ENCODE data around the gene KRTAP4-7. TPM values are rescaled to one million over a fixed set of nuclear protein-coding genes. Genes with fewer than 3 reads are reported as not detected.
"Not testable (repeated sequence)": the region's sequence is repeated elsewhere in the genome, so short reads cannot be mapped to it uniquely, and the experiment has no call there.

Gene KRTAP4-7
- total RNA-seq, 2 experiments from 2014 or later, result not detected

DNA sequence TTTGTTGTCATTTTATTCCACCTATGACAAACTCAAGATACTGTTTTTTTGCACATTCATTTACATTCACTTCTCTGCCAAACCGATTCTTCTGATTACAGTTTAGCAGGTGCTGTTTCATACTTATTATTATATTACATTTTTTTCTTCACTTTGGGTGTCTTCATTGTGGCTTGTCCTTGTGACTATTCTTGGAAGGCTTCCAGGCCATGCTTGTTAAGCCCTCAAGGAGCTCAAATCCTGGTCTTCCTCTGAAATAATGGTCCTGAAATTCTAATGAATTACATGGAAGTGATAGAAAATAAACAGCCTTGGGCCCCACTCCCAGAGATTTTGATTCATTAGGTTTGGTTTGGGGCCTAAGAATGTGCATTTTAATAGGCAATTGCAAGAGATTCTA, 19.6 kb upstream of the KRTAP4-7 start:
- no peaks in the 10 kb centered on the region for H4K20me1 ChIP-seq (ENCODE audit: insufficient read depth, low read length)
- no peaks in the 10 kb centered on the region for H3K79me2 ChIP-seq (ENCODE audit: insufficient read depth, low read depth, low read length)
- H3K27ac ChIP-seq (ENCODE audit: low read depth, low read length, poor library complexity, severe bottlenecking), result no peak overlapping the region
- H3K4me2 ChIP-seq (ENCODE audit: low read length), result no peak overlapping the region
- no peaks in the 10 kb centered on the region for H3K36me3 ChIP-seq (ENCODE audit: insufficient read depth, low read length)
- ChIA-PET POLR2A (no interaction called here), CTCF (ENCODE audit: unreplicated experiment) (no interaction called here)
- H3K4me1 ChIP-seq (ENCODE audit: insufficient read depth, low read length, poor library complexity, severe bottlenecking), result no peaks in the 10 kb centered on the region
- intact Hi-C loops (cut with micrococcal nuclease; ENCODE audit: unreplicated experiment), result no loop called here
- H2AFZ ChIP-seq (ENCODE audit: low read length), result no peak overlapping the region
- H3K9me3 ChIP-seq (ENCODE audit: low read length), result no peaks in the 10 kb centered on the region
- no peak for DNase-seq (ENCODE audit: low spot score)
- H3K4me3 ChIP-seq (ENCODE audit: low read depth, low read length, poor library complexity, severe bottlenecking), result no peak overlapping the region
- BruUV-seq (replicated peaks), result no TSS peak
- no peaks in the 10 kb centered on the region for H3K9me2 ChIP-seq (ENCODE audit: insufficient read depth, low read length)
- TF ChIP-seq, protein P1, sequence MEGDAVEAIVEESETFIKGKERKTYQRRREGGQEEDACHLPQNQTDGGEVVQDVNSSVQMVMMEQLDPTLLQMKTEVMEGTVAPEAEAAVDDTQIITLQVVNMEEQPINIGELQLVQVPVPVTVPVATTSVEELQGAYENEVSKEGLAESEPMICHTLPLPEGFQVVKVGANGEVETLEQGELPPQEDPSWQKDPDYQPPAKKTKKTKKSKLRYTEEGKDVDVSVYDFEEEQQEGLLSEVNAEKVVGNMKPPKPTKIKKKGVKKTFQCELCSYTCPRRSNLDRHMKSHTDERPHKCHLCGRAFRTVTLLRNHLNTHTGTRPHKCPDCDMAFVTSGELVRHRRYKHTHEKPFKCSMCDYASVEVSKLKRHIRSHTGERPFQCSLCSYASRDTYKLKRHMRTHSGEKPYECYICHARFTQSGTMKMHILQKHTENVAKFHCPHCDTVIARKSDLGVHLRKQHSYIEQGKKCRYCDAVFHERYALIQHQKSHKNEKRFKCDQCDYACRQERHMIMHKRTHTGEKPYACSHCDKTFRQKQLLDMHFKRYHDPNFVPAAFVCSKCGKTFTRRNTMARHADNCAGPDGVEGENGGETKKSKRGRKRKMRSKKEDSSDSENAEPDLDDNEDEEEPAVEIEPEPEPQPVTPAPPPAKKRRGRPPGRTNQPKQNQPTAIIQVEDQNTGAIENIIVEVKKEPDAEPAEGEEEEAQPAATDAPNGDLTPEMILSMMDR (conservative IDR thresholded peaks at IDR 0.05; ENCODE audit: low read length), result no peak

DNA sequence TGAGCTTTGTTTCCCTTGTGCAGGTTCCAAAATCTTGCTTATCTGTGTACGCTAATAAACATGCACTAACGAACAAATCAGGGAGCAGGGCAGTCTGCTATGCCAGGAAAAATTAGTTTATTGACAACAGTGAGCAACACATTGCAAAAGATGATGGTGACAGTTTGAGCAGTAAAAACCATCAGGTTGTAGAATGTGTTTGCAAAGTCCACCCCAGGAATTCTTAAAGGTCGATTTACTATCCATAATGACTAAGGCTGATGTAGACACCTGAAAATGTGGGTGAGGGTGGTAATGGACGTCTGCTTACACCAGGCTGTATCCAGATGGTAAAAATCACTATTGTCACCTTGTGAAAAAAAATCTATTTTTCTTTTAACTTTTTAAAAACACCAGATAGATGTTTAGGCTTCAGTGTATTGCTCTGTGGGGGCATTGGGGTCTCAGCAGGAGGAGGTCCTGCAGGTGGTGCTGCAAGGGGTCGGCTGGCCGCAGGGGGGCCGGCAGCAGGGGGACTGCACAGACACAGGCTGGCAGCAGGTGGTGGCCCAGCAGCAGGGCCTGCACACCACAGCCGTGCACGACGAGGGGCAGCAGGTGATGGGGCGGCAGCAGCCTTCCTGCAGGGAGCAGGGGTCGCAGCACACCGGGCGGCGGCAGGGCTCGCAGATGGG, 18.8 kb upstream of the KRTAP4-7 start:
- H3K36me3 ChIP-seq (ENCODE audit: insufficient read depth, low read length); H3K9me2 ChIP-seq (ENCODE audit: insufficient read depth, low read length); H3K79me2 ChIP-seq (ENCODE audit: insufficient read depth, low read depth, low read length); H3K4me3 ChIP-seq (ENCODE audit: low read depth, low read length, poor library complexity, severe bottlenecking); H2AFZ ChIP-seq (ENCODE audit: low read length); CTCF ChIA-PET (ENCODE audit: unreplicated experiment); H3K4me2 ChIP-seq (ENCODE audit: low read length); POLR2A ChIA-PET; DNase-seq (ENCODE audit: low spot score); intact Hi-C loops (cut with micrococcal nuclease; ENCODE audit: unreplicated experiment); BruUV-seq (replicated peaks); H3K9me3 ChIP-seq (ENCODE audit: low read length); H3K4me1 ChIP-seq (ENCODE audit: insufficient read depth, low read length, poor library complexity, severe bottlenecking); H4K20me1 ChIP-seq (ENCODE audit: insufficient read depth, low read length); H3K27ac ChIP-seq (ENCODE audit: low read depth, low read length, poor library complexity, severe bottlenecking): not testable (repeated sequence)

DNA sequence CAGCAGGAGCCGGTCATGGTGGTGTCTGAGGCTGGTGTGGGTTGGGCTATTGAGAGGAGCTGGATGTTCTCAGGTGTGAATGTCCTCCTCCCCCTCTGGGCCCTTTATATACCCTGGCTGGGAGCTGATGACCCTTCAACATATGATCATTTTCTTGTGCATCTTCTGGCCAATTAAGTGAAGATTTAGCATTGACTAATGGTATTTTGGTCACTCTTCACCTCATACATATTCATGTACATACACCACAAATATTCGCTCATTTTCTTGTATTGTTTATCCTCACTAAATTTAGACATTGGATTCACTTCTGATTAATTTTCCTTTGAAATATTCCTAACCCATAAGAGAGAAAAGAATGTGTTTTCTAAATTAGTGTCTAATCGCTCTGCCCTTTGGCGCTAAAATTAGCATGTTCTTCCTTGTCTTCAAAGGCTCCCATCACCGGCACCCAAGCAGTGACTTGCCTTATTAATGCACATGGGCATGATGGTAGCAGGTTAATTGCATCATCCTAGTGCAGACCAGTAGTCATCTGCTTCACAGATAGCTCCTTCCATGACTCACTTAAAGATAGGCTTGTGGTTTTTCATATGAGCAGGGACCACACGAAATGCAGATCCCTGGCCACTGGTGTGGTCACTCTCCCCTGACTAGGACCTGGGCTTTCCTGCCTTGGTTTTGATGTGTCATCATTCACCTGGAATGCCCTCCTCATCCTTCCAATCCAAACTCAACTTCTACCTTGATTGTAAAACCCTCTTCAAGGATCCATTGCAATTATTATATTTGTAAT, 17.9 kb upstream of the KRTAP4-7 start, which contains the start of gene KRTAP2-4:
Gene KRTAP2-4, minus strand, starts transcription at position 51 of the 796 bp plus-strand sequence. Its CDS starts 34 bp downstream, at position 17.
- intact Hi-C loops (cut with micrococcal nuclease; ENCODE audit: unreplicated experiment), result no loop called here
- POLR2A ChIA-PET, result no interaction called here
- no peak within 1 kb of the TSS for H2AFZ ChIP-seq (ENCODE audit: low read length)
- no peak within 1 kb of the TSS for H3K4me2 ChIP-seq (ENCODE audit: low read length)
- no peaks in the 10 kb centered on the region for H3K4me1 ChIP-seq (ENCODE audit: insufficient read depth, low read length, poor library complexity, severe bottlenecking)
- BruUV-seq (replicated peaks), result no TSS peak
- H3K9me3 ChIP-seq (ENCODE audit: low read length), result no peaks in the 10 kb centered on the region
- H3K9me2 ChIP-seq (ENCODE audit: insufficient read depth, low read length), result no peaks in the 10 kb centered on the region
- no peak within 1 kb of the TSS for H3K27ac ChIP-seq (ENCODE audit: low read depth, low read length, poor library complexity, severe bottlenecking)
- no peak for DNase-seq (ENCODE audit: low spot score)
- H4K20me1 ChIP-seq (ENCODE audit: insufficient read depth, low read length), result no peaks in the 10 kb centered on the region
- no peaks in the 10 kb centered on the region for H3K79me2 ChIP-seq (ENCODE audit: insufficient read depth, low read depth, low read length)
- TF ChIP-seq EZH2phosphoT487 (IDR thresholded peaks at IDR 0.05; ENCODE audit: borderline replicate concordance, low read depth, low read length), result no peak
- TF ChIP-seq, protein P1 (conservative IDR thresholded peaks at IDR 0.05; ENCODE audit: low read length), result no peak
- H3K36me3 ChIP-seq (ENCODE audit: insufficient read depth, low read length), result no peaks in the 10 kb centered on the region
- CTCF ChIA-PET (ENCODE audit: unreplicated experiment), result no interaction called here
- no peak within 1 kb of the TSS for H3K4me3 ChIP-seq (ENCODE audit: low read depth, low read length, poor library complexity, severe bottlenecking)

Data from OCI-LY7 (cell line).